HFFc6 (cell line): ENCODE measurements around the gene PTBP1. TPM values are rescaled to one million over a fixed set of nuclear protein-coding genes. Genes with fewer than 3 reads are reported as not detected.

Experiments used
- DNase-seq: peaks from one replicate; pipeline ENCODE4 v3.0.0-alpha.2; 2018
- H3K27ac Mint-ChIP-seq: 2 replicates; pipeline ENCODE4 v1.8.0; 2020; ENCODE audit warnings: mild to moderate bottlenecking, mixed read lengths
- H3K27me3 Mint-ChIP-seq: 2 replicates; pipeline ENCODE4 v1.8.0; 2021; ENCODE audit warnings: mild to moderate bottlenecking, moderate library complexity, mixed read lengths; ENCODE audit not compliant: insufficient read depth
- H3K36me3 Mint-ChIP-seq: 2 replicates; pipeline ENCODE4 v1.8.0; 2021; ENCODE audit warnings: low read depth, mixed read lengths
- H3K4me1 Mint-ChIP-seq: 2 replicates; pipeline ENCODE4 v1.8.0; 2020; ENCODE audit warnings: low read depth, mixed read lengths
- H3K4me3 Mint-ChIP-seq: 2 replicates; pipeline ENCODE4 v1.8.0; 2020; ENCODE audit warnings: mild to moderate bottlenecking, moderate library complexity, mixed read lengths
- H3K9me3 Mint-ChIP-seq: 2 replicates; pipeline ENCODE4 v1.8.0; 2020; ENCODE audit warnings: mild to moderate bottlenecking, mixed read lengths
- total RNA-seq, 6 experiments: library from RNA; stranded (reverse); fragmentation: NEBNext Ultra II Directional; extraction: Animal tissue kit (Norgen Biotek cat#: 25700); gene quantifications; 2 replicates in 1 of 6; 3 replicates in 5 of 6; pipeline ENCODE4 v1.2.3, GENCODE V29; 2021
- TF ChIP-seq, protein P1 (sequence below): fragments of 200-600 bp; sonication (generic); IDR thresholded peaks from 2 replicates; pipeline ENCODE4 v1.5.0; 2021; ENCODE audit warnings: antibody characterized with exemption, mild to moderate bottlenecking

PTBP1 gene
- total RNA-seq, 6 experiments from 2014 or later, result 307 to 421 (median 380) TPM

GRCh38 chr19:827314-827709 lies 30.1 kb downstream of the PTBP1 start:
- TF ChIP-seq, protein P1, sequence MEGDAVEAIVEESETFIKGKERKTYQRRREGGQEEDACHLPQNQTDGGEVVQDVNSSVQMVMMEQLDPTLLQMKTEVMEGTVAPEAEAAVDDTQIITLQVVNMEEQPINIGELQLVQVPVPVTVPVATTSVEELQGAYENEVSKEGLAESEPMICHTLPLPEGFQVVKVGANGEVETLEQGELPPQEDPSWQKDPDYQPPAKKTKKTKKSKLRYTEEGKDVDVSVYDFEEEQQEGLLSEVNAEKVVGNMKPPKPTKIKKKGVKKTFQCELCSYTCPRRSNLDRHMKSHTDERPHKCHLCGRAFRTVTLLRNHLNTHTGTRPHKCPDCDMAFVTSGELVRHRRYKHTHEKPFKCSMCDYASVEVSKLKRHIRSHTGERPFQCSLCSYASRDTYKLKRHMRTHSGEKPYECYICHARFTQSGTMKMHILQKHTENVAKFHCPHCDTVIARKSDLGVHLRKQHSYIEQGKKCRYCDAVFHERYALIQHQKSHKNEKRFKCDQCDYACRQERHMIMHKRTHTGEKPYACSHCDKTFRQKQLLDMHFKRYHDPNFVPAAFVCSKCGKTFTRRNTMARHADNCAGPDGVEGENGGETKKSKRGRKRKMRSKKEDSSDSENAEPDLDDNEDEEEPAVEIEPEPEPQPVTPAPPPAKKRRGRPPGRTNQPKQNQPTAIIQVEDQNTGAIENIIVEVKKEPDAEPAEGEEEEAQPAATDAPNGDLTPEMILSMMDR, result no peak
- no peak overlapping the region for H3K27ac Mint-ChIP-seq
- no peaks in the 10 kb centered on the region for H3K9me3 Mint-ChIP-seq
- peaks cover 6% of the 10 kb centered on the region for H3K4me1 Mint-ChIP-seq
- H3K36me3 Mint-ChIP-seq, result no peaks in the 10 kb centered on the region
- DNase-seq, result no peak
- H3K27me3 Mint-ChIP-seq, result peaks cover 2% of the 10 kb centered on the region
- H3K4me3 Mint-ChIP-seq, result no peak overlapping the region

- H3K36me3 Mint-ChIP-seq, result no peaks in the 10 kb centered on the region
- H3K27ac Mint-ChIP-seq, result no peak within 1 kb of the TSS
- DNase-seq, result no peak
- peaks cover 2% of the 10 kb centered on the region for H3K27me3 Mint-ChIP-seq
- H3K9me3 Mint-ChIP-seq, result no peaks in the 10 kb centered on the region
- TF ChIP-seq, protein P1, result no peak
- peaks cover 6% of the 10 kb centered on the region for H3K4me1 Mint-ChIP-seq
- H3K4me3 Mint-ChIP-seq, result no peak within 1 kb of the TSS
Observed at GRCh38 chr19:827710-828321, 30.6 kb downstream of the PTBP1 start, which contains the start of gene AZU1. Gene AZU1, plus strand, starts transcription at chr19:827837. Its CDS starts 10 bp downstream, at chr19:827847.

DNA sequence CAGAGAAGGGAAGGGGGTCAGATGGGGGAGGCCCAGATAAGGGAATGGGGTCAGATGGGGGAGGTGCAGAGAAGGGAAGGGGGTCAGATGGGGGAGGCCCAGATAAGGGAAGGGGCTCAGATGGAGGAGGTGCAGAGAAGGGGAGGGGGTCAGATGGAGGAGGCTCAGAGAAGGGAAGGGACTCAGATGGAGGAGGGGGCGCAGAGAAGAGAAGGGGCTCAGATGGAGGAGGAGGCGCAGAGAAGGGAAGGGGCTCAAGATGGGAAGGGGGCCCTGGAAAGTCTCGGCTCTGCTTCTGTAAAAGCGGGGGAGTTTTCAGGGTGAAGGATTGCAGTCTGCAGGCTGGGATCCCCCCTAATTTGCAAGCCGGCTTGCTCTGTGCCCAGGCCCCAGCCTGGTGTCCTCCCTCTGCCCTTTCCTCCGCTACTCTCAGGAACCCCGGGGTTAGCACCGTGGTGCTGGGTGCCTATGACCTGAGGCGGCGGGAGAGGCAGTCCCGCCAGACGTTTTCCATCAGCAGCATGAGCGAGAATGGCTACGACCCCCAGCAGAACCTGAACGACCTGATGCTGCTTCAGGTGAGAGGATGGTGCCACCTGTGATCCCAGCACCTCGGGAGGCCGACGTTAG lies 32.0 kb downstream of the PTBP1 start:
- no peak for DNase-seq
- peaks cover 2% of the 10 kb centered on the region; the same call in 1 of the 2 replicates for H3K4me1 Mint-ChIP-seq
- no peak overlapping the region for H3K4me3 Mint-ChIP-seq
- TF ChIP-seq, protein P1, result no peak
- no peaks in the 10 kb centered on the region for H3K9me3 Mint-ChIP-seq
- no peaks in the 10 kb centered on the region for H3K36me3 Mint-ChIP-seq
- H3K27me3 Mint-ChIP-seq, result peaks cover 2% of the 10 kb centered on the region
- no peak overlapping the region for H3K27ac Mint-ChIP-seq

- Mint-ChIP-seq H3K27ac (no peak overlapping the region), H3K4me3 (no peak overlapping the region), H3K9me3 (no peaks in the 10 kb centered on the region)
Observed at GRCh38 chr19:831407-832369, 34.4 kb downstream of the PTBP1 start.

DNA sequence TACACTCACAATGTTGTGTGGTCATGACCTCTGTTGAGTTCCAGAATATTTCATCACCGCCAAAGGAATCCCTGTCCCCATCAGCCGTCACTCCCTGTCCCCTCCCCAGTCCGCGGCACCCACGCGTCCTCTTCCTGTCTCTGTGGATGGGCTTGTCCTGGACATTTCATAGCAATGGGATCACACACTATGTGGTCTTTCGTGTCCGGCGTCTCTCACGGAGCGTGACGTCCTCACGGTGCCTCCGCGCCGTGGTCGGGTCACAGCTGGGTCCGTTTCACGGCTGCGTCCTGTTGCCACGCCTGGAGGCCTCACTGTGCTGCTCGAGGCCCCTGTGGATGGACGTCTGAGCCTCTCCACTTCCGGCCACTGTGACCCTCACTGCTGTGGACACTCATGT lies 37.0 kb downstream of the PTBP1 start:
- Mint-ChIP-seq H3K4me3 (no peak overlapping the region), H3K27ac (no peak overlapping the region), H3K9me3 (no peaks in the 10 kb centered on the region), H3K4me1 (peaks cover 4% of the 10 kb centered on the region; the same call in 1 of the 2 replicates), H3K36me3 (no peaks in the 10 kb centered on the region), H3K27me3 (peaks cover 10% of the 10 kb centered on the region)
- TF ChIP-seq, protein P1, result no peak
- no peak for DNase-seq

More at GRCh38 chr19:831407-832369, 34.4 kb downstream of the PTBP1 start:
- H3K36me3 Mint-ChIP-seq, result no peaks in the 10 kb centered on the region
- peaks cover 8% of the 10 kb centered on the region for H3K27me3 Mint-ChIP-seq
- H3K4me1 Mint-ChIP-seq, result peaks cover 4% of the 10 kb centered on the region; the same call in 1 of the 2 replicates
- TF ChIP-seq, protein P1, result no peak
- no peak for DNase-seq
